Immature natural killer cell (primary cell): ENCODE measurements around the gene CADPS. TPM values are rescaled to one million over a fixed set of nuclear protein-coding genes. Genes with fewer than 3 reads are reported as not detected.

Source experiments
- DNase-seq, 3 donors: peaks; one replicate each; pipeline ENCODE4 v3.0.0; 2022; ENCODE audit warnings: mixed read lengths in 1 of 3
- H3K27ac Mint-ChIP-seq, 6 donors: one replicate each; pipeline ENCODE4 v1.8.0; 2020; ENCODE audit warnings: mixed read lengths in 6 of 6, mild to moderate bottlenecking in 5 of 6, inconsistent platforms in 4 of 6, moderate library complexity in 3 of 6
- H3K27me3 Mint-ChIP-seq, 3 donors: one replicate each; pipeline ENCODE4 v1.8.0; 2020 to 2021; ENCODE audit warnings: low read depth in 3 of 3, mild to moderate bottlenecking in 3 of 3, mixed read lengths in 3 of 3, moderate library complexity in 3 of 3, inconsistent platforms in 1 of 3
- H3K36me3 Mint-ChIP-seq, 3 donors: one replicate each; pipeline ENCODE4 v1.8.0; 2020; ENCODE audit warnings: mixed read lengths in 3 of 3, inconsistent platforms in 2 of 3, mild to moderate bottlenecking in 2 of 3
- H3K4me1 Mint-ChIP-seq, 2 donors: one replicate each; pipeline ENCODE4 v1.8.0; 2020; ENCODE audit warnings: inconsistent platforms in 2 of 2, mild to moderate bottlenecking in 2 of 2, mixed read lengths in 2 of 2, moderate library complexity in 1 of 2
- H3K4me3 Mint-ChIP-seq, 5 donors: one replicate each; pipeline ENCODE4 v1.8.0; 2020; ENCODE audit warnings: mild to moderate bottlenecking in 5 of 5, mixed read lengths in 5 of 5, inconsistent platforms in 3 of 5, moderate library complexity in 3 of 5
- H3K9me3 Mint-ChIP-seq, 6 donors: one replicate each; pipeline ENCODE4 v1.8.0; 2020; ENCODE audit warnings: mild to moderate bottlenecking in 6 of 6, mixed read lengths in 6 of 6, inconsistent platforms in 4 of 6, moderate library complexity in 3 of 6
- polyA plus RNA-seq, 3 donors: library from polyadenylated mRNA; unstranded; fragments of 300-500 nt; fragmentation: Illumina TruSeq; gene quantifications; one replicate each; pipeline ENCODE4 v1.2.3, GENCODE V29; 2021

The CADPS gene
- polyA plus RNA-seq, 3 donors from 2014 or later, result not detected

GRCh38 chr3:62632510-62633294 lies 242.5 kb downstream of the CADPS start:
- peaks cover 0 to 9% (median 0%) of the 10 kb centered on the region in 6 donors for H3K9me3 Mint-ChIP-seq
- peaks cover 0 to 4% (median 2%) of the 10 kb centered on the region in 3 donors for H3K27me3 Mint-ChIP-seq
- no peaks in the 10 kb centered on the region for H3K4me1 Mint-ChIP-seq
- DNase-seq, result no peak
- peaks cover 0 to 3% (median 0%) of the 10 kb centered on the region in 3 donors for H3K36me3 Mint-ChIP-seq
- H3K4me3 Mint-ChIP-seq, result no peak overlapping the region
- no peak overlapping the region for H3K27ac Mint-ChIP-seq

GRCh38 chr3:62631488-62631887 lies 243.7 kb downstream of the CADPS start:
- H3K27ac Mint-ChIP-seq, result no peak overlapping the region
- peaks cover 0 to 9% (median 0%) of the 10 kb centered on the region in 6 donors for H3K9me3 Mint-ChIP-seq
- no peak for DNase-seq
- H3K4me3 Mint-ChIP-seq, result no peak overlapping the region
- peaks cover 0 to 3% (median 0%) of the 10 kb centered on the region in 3 donors for H3K36me3 Mint-ChIP-seq
- no peaks in the 10 kb centered on the region for H3K4me1 Mint-ChIP-seq
- peaks cover 0 to 4% (median 2%) of the 10 kb centered on the region in 3 donors for H3K27me3 Mint-ChIP-seq

GRCh38 chr3:62630664-62631063 lies 244.6 kb downstream of the CADPS start:
- no peaks in the 10 kb centered on the region for H3K4me1 Mint-ChIP-seq
- H3K36me3 Mint-ChIP-seq, result peaks cover 0 to 3% (median 0%) of the 10 kb centered on the region in 3 donors
- no peak overlapping the region for H3K4me3 Mint-ChIP-seq
- no peak overlapping the region for H3K27ac Mint-ChIP-seq
- peaks cover 0 to 4% (median 2%) of the 10 kb centered on the region in 3 donors for H3K27me3 Mint-ChIP-seq
- H3K9me3 Mint-ChIP-seq, result peaks cover 0 to 9% (median 0%) of the 10 kb centered on the region in 6 donors
- DNase-seq, result no peak

GRCh38 chr3:62625268-62625667 lies 249.9 kb downstream of the CADPS start:
- Mint-ChIP-seq H3K4me3 (no peak overlapping the region), H3K4me1 (no peaks in the 10 kb centered on the region), H3K9me3 (peaks cover 0 to 9% (median 0%) of the 10 kb centered on the region in 6 donors), H3K27ac (no peak overlapping the region), H3K27me3 (peaks cover 0 to 2% (median 2%) of the 10 kb centered on the region in 3 donors), H3K36me3 (no peaks in the 10 kb centered on the region)
- DNase-seq, result no peak

GRCh38 chr3:62624185-62624584 lies 251.0 kb downstream of the CADPS start:
- DNase-seq, result no peak
- H3K4me1 Mint-ChIP-seq, result no peaks in the 10 kb centered on the region
- H3K36me3 Mint-ChIP-seq, result no peaks in the 10 kb centered on the region
- peaks cover 0 to 2% (median 1%) of the 10 kb centered on the region in 3 donors for H3K27me3 Mint-ChIP-seq
- peaks cover 0 to 4% (median 0%) of the 10 kb centered on the region in 6 donors for H3K9me3 Mint-ChIP-seq
- no peak overlapping the region for H3K4me3 Mint-ChIP-seq
- no peak overlapping the region for H3K27ac Mint-ChIP-seq

- Mint-ChIP-seq H3K36me3 (no peaks in the 10 kb centered on the region), H3K9me3 (no peaks in the 10 kb centered on the region), H3K4me3 (no peak overlapping the region), H3K27me3 (peaks cover 0 to 2% (median 1%) of the 10 kb centered on the region in 3 donors), H3K4me1 (no peaks in the 10 kb centered on the region), H3K27ac (no peak overlapping the region)
- DNase-seq, result no peak
Measured at GRCh38 chr3:62622553-62623174, 252.6 kb downstream of the CADPS start.

- Mint-ChIP-seq H3K9me3 (no peaks in the 10 kb centered on the region), H3K4me3 (no peak overlapping the region), H3K36me3 (no peaks in the 10 kb centered on the region), H3K27me3 (peaks cover 1 to 2% (median 2%) of the 10 kb centered on the region in 3 donors), H3K4me1 (no peaks in the 10 kb centered on the region), H3K27ac (no peak overlapping the region)
- no peak for DNase-seq
Measured at GRCh38 chr3:62621925-62622324, 253.3 kb downstream of the CADPS start.

GRCh38 chr3:62621176-62621575 lies 254.0 kb downstream of the CADPS start:
- peaks cover 0 to 4% (median 0%) of the 10 kb centered on the region in 6 donors for H3K9me3 Mint-ChIP-seq
- no peak overlapping the region for H3K4me3 Mint-ChIP-seq
- DNase-seq, result no peak
- no peaks in the 10 kb centered on the region for H3K36me3 Mint-ChIP-seq
- no peaks in the 10 kb centered on the region for H3K4me1 Mint-ChIP-seq
- no peak overlapping the region for H3K27ac Mint-ChIP-seq
- H3K27me3 Mint-ChIP-seq, result peaks cover 1 to 2% (median 2%) of the 10 kb centered on the region in 3 donors

GRCh38 chr3:62615258-62615849 lies 259.9 kb downstream of the CADPS start:
- Mint-ChIP-seq H3K27ac (no peak overlapping the region), H3K4me1 (no peaks in the 10 kb centered on the region), H3K27me3 (peaks cover 2 to 3% (median 2%) of the 10 kb centered on the region in 3 donors), H3K4me3 (no peak overlapping the region), H3K9me3 (peaks cover 0 to 11% (median 2%) of the 10 kb centered on the region in 6 donors), H3K36me3 (no peaks in the 10 kb centered on the region)
- DNase-seq, result no peak

- no peak for DNase-seq
- no peak overlapping the region for H3K4me3 Mint-ChIP-seq
Measured at GRCh38 chr3:62614527-62614926, 260.7 kb downstream of the CADPS start.

GRCh38 chr3:62611541-62612240 lies 263.5 kb downstream of the CADPS start:
- no peak for DNase-seq
- H3K27me3 Mint-ChIP-seq, result peaks cover 0 to 2% (median 2%) of the 10 kb centered on the region in 3 donors

More at GRCh38 chr3:62614527-62614926, 260.7 kb downstream of the CADPS start:
- Mint-ChIP-seq H3K9me3 (peaks cover 0 to 11% (median 3%) of the 10 kb centered on the region in 6 donors), H3K36me3 (no peaks in the 10 kb centered on the region), H3K27ac (no peak overlapping the region), H3K4me1 (no peaks in the 10 kb centered on the region), H3K27me3 (peaks cover 2% of the 10 kb centered on the region in 3 donors)

GRCh38 chr3:62607287-62608029 lies 267.8 kb downstream of the CADPS start:
- no peak for DNase-seq
- Mint-ChIP-seq H3K27me3 (peaks cover 0 to 3% (median 2%) of the 10 kb centered on the region in 3 donors), H3K9me3 (peaks cover 0 to 21% (median 3%) of the 10 kb centered on the region in 6 donors), H3K4me3 (no peak overlapping the region), H3K27ac (no peak overlapping the region), H3K4me1 (no peaks in the 10 kb centered on the region), H3K36me3 (no peaks in the 10 kb centered on the region)

More at GRCh38 chr3:62611541-62612240, 263.5 kb downstream of the CADPS start:
- H3K27ac Mint-ChIP-seq, result no peak overlapping the region
- H3K36me3 Mint-ChIP-seq, result no peaks in the 10 kb centered on the region
- peaks cover 0 to 24% (median 3%) of the 10 kb centered on the region in 6 donors for H3K9me3 Mint-ChIP-seq
- H3K4me1 Mint-ChIP-seq, result no peaks in the 10 kb centered on the region
- H3K4me3 Mint-ChIP-seq, result no peak overlapping the region
